Measurements from ENCODE around the gene FADS1. TPM values are rescaled to one million over a fixed set of nuclear protein-coding genes. Genes with fewer than 3 reads are reported as not detected.

The FADS1 gene
- total RNA-seq, 1 experiment from 2014 or later, result 55.0 TPM

DNA sequence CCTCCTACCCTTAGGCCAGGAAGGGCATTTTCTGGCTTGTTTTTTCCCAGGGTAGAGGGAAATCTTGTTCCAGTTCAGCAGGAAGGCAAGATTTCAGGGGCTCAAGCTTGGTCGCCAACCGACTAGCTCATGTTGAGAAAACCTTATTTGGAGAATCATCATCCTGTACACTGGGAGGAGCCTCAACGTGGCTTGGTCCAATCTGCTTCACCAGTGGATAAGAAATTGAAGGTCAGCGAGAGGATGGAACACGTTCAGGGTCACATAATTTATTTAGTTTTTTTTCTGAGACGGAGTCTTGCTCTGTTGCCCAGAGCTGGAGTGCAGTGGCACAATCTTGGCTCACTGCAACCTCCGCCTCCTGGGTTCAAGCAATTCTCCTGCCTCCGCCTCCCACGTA lies 31.8 kb upstream of the FADS1 start:
- no peak for DNase-seq (ENCODE audit: low read depth)
- in situ Hi-C loops (cut with HindIII; ENCODE audit: low pct_unique_long_range_greater_than_20kb, low sequenced_read_pairs), result no loop called here

DNA sequence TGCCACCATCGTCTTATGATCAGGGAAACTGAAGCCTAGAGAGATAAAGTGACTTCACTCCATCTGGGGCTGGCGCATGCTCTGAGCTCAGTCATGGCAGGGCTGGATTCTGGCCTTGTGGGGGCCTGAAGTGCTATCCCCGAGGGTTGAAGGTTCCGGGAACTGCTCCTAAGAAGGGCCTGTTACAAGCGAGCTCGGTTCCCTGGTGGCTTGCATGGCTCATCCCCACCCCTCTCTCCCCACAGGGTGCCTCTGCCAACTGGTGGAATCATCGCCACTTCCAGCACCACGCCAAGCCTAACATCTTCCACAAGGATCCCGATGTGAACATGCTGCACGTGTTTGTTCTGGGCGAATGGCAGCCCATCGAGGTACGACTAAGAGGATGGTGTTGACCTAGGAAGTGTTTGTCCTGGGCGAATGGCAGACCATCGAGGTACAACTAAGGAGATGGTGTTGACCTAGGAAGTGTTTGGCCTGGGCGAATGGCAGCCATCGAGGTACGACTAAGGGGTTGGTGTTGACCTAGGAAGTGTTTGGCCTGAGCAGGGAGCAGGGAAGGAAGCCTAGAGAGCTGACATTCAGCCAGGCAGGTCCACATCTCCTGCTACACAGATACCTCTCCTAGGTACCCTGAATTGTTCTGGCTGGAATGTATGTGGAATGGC lies 31.2 kb upstream of the FADS1 start:
- in situ Hi-C loops (cut with HindIII; ENCODE audit: low pct_unique_long_range_greater_than_20kb, low sequenced_read_pairs), result no loop called here
- DNase-seq (ENCODE audit: low read depth), result no peak

DNA sequence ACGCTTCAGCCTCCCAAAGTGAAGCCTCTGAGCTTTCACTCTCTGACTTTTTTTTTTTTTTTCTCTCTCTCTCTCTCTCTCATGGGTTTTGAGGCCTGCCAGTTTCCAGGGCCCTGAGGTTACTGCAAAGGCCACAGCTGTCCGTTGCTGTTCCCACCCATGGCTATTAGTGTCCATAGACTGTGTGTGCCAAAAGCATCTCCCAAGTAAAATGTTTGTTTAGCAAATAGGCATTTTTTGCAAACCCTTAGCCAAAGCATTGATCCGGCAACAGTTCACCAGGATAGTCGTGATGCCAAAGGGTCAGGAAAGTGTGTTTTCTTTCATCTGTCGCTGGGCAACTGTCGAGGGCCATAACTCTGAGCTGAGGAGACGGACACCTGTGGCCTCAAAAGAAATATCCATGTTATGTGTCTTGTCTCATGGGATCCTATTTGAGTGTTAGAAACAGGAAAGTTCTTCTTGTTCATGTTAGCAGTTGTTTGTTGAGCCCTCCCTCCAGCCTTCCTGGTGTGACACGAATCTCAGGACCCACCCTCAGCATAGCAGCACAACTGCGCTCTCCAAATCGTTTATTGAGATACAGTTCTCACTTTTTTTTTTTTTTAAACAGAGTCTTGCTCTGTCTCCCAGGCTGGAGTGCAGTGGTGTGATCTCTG lies 29.7 kb upstream of the FADS1 start:
- DNase-seq (ENCODE audit: low read depth), result no peak
- in situ Hi-C loops (cut with HindIII; ENCODE audit: low pct_unique_long_range_greater_than_20kb, low sequenced_read_pairs), result no loop called here

DNA sequence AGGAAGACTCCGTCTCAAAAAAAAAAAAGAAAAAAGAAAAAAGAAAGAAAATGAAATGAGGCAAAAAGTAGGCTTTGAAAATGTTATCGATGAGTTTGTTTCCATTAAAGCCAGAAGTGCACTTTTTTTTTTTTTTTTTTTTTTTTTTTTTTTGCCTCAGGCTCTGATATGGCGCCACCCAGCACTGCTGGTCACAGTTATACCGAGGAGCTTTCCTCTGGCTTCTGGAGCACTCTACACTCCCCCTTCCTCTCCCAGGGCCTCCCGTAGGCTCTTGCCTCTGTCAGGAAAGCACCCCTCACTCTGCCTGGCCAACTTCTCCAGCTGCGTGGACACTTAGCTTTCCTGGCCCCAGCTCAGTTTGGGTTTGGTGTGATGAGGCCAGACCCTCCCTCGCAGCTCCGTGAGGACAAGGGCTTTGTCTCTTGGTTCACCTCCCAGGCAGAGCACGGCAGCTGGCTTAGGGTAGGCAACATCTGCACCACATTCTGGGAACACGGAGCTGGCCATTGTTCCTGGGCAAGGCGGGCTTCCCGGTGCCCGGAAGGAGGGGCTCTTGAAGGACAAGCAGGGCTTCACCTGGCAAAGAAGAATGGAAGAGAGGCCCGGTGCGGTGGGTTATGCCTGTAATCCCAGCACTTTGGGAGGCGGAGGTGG lies 28.2 kb upstream of the FADS1 start:
- in situ Hi-C loops (cut with HindIII; ENCODE audit: low pct_unique_long_range_greater_than_20kb, low sequenced_read_pairs), result no loop called here
- DNase-seq (ENCODE audit: low read depth), result no peak

DNA sequence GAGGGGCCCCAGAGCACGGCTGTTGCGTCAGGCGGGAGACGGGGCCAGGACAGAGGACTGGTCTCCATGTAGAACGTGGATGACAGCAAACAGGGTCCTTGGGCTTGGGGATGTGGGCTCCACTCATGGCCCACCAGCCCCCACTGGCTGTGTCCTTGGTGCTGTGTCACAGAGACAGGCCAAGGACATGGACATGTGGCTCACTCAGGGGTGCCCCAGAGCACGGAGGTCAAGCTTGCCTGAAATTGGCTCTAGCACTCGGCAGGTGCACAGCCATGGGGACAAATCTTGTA lies 25.7 kb upstream of the FADS1 start:
- in situ Hi-C loops (cut with HindIII; ENCODE audit: low pct_unique_long_range_greater_than_20kb, low sequenced_read_pairs), result no loop called here
- no peak for DNase-seq (ENCODE audit: low read depth)

DNA sequence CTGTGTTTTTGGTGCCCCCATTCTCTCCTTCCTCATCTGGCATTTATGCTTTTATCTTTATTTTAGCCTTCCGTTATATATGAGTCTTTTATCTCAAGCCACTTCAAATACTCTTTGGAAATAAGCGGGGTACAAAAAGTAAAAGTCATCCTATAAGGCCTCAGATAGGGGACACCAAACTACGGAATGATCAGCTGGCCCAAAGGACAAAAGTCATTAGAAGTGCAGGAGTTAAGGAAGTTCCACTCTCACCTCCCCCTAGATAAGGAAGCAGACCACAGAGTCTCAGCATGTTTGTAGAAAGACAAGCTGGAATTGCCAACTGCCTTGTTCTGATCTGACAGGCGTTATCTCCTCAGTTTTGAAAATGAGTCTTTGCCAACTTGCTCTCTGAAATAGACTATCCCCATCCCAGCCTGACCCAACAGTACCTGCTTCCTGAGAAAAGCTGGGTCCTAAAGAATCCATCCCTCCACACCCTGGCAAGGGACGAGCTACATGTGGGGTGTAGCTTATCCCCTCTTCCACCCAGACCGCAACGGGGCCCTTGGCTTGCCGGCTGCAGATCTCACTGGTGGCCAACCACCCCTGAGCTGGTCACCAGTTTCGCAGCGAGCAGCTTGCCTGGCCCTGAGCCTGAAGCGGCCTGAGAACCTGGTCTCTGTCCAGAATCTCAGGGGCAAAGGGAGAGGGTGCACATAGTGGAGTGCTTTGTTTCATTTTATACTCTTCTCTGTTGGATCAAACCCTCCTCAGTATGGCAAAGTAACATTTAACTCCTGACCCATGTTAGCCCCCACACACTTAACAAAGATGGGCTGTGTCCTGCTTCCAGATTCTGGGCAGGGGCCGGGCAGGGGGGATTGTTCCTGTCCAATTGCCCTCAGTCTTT lies 25.1 kb upstream of the FADS1 start:
- in situ Hi-C loops (cut with HindIII; ENCODE audit: low pct_unique_long_range_greater_than_20kb, low sequenced_read_pairs), result no loop called here
- DNase-seq (ENCODE audit: low read depth), result no peak

DNA sequence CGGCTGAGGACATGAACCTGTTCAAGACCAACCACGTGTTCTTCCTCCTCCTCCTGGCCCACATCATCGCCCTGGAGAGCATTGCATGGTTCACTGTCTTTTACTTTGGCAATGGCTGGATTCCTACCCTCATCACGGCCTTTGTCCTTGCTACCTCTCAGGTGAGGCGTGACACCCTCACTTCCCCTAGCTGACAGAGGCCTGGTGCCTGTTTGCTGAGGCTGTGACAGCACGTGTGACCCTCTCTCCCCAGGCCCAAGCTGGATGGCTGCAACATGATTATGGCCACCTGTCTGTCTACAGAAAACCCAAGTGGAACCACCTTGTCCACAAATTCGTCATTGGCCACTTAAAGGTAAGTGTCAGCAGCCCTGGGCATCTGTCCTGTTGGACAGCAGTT lies 23.6 kb upstream of the FADS1 start:
- in situ Hi-C loops (cut with HindIII; ENCODE audit: low pct_unique_long_range_greater_than_20kb, low sequenced_read_pairs), result no loop called here
- no peak for DNase-seq (ENCODE audit: low read depth)

DNA sequence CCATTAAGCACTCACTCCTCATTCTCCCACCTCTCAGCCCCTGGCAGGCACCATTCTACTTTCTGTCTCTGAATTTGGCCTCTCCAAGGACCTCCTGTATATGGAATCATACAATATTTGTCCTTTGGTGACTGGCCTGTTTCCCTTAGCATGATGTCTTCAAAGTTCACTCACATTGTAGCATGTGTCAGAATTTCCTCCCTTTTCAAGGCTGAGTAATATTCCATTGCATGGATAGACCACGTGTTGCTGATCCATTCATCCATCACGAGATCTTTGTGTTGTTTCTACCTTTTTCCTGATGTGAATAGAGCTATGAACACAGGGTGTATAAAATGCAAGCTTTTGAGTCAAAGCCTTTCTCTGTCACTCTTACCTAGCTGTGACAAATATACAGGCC lies 22.9 kb upstream of the FADS1 start:
- DNase-seq (ENCODE audit: low read depth), result no peak
- in situ Hi-C loops (cut with HindIII; ENCODE audit: low pct_unique_long_range_greater_than_20kb, low sequenced_read_pairs), result no loop called here

DNA sequence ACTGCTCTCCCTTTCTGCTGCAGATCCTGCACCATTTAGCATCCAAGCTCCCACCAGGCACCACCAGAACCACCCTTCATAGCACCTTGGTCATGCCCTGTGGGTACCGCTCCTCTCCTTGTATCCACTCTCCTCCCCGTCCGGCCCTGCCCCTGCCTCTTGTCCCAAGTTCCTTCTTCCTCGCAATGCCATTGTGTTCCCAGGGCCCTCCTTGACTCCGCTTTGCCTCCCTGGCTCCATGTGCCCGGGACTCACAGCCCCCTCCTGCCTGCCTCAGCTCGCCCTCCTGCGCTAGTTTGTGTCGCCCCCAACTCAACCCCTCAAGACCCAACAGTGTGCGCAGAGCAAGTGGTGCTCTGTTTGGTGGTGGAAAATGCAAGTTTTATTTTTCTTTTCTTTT lies 22.1 kb upstream of the FADS1 start:
- no peak for DNase-seq (ENCODE audit: low read depth)
- in situ Hi-C loops (cut with HindIII; ENCODE audit: low pct_unique_long_range_greater_than_20kb, low sequenced_read_pairs), result no loop called here

DNA sequence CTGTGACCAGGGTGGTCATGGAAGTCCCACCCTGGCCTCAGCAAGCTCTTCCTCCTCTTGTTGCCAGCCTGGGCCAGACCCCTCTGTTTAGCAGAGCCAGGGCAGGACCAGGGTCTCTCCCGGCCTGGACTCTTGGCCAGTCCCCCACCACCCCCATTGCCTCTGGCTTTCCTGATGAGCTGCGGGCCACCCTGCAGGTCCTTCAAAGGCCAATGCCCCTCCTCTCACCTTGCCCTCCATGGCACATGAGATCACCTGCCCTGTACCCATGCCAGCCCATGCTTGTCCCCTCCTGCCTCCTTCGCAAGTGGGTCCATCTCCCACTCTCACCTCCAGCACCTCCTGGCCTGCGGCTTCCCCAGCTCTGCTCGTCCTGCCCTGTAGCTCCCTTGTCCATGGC lies 21.7 kb upstream of the FADS1 start:
- DNase-seq (ENCODE audit: low read depth), result no peak
- in situ Hi-C loops (cut with HindIII; ENCODE audit: low pct_unique_long_range_greater_than_20kb, low sequenced_read_pairs), result no loop called here

DNA sequence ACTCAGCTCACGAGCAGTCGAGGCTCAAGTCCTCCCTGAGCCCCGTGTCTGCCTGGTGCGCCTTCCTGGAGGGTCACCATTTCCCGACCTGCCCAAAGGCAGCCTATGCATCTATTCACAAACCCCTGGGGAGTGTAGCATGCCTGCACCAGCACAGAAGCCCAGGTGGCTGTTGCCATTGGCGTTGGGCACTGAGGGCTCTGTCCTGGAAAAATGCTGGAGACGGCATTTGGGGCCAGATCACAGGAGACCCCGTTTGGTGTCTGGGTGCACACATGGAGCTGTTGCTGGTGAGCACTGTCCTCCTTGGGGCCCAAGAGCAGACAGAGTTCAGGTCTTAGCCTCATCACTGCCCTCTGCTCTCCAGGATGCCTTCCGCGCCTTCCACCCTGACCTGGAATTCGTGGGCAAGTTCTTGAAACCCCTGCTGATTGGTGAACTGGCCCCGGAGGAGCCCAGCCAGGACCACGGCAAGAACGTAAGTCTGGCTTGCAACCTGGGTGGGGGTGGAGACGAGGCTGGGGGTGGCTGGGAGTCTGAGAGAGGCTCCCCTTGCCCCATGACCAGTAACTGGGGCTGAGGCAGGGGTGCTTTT lies 20.7 kb upstream of the FADS1 start:
- in situ Hi-C loops (cut with HindIII; ENCODE audit: low pct_unique_long_range_greater_than_20kb, low sequenced_read_pairs), result no loop called here
- DNase-seq (ENCODE audit: low read depth), result no peak

DNA sequence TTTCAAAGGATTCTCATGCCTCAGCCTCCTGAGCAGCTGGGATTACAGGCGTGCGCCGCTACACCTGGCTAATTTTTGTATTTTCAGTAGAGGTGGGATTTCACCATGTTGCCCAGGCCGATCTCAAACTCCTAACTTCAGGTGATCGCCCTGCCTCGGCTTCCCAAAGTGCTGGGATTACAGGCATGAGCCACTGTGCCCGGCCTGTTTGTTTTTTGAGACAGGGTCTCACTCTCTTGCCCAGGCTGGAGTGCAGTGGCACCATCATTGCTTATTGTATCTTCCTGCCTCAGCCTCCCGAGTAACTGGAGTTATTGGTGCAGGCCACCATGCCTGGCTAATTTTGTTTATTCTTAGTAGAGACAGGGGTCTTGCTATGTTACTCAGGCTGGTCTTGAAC lies 19.4 kb upstream of the FADS1 start:
- DNase-seq (ENCODE audit: low read depth), result no peak
- in situ Hi-C loops (cut with HindIII; ENCODE audit: low pct_unique_long_range_greater_than_20kb, low sequenced_read_pairs), result no loop called here

DNA sequence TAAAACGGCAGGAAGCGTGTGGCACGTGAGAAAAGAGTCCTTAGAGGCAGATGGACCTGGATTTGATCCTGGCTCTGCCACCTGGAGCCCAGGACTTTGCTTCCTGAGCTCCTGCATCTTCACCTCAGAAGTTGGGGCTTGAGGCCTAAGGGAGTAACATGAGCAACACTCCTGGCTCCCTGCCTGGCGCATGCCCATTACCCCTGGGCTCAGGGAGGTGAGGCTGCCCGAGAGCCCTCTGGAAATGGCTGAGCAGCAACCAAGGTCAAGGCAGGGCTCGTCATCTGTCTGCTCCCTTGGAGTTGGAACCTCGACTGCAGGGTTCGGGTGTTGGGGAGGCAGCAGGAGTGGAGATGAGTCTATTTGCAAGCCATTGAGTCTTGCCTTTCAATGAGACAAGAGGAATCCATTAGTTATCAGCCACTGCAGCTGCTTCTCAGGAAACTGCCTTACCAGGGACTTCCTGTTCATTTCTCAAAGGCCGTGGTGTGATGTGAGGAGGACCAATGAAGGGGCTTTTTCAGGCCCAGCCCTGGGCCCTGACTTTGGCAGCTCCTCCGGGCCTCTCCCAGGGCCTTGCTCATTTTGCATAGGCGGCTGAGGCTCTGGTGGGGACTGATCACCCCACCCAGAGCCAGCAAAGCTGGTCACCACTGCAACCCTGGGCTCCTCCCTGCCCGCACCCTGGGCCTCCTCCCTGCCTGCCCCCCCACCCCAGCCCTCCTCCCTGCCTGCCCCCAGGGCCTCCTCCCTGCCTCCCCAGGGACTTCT lies 17.7 kb upstream of the FADS1 start:
- no peak for DNase-seq (ENCODE audit: low read depth)
- in situ Hi-C loops (cut with HindIII; ENCODE audit: low pct_unique_long_range_greater_than_20kb, low sequenced_read_pairs), result no loop called here

DNA sequence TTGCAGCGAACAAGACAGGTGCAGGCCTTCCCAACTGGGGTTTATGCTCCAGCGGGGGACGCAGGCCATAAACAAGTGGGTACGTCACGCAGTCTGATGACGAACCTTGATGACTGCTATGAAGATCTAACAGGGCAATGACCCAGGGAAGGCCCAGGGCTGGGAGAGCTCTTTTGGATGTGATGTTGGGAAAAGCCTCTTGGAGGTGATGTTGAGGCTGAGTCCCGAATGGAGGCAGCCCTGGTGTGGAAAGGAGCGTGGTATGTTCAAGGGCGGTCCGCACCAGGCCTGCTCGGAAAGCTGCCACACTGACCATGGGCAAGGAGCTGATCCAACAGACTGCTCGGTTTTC lies 17.1 kb upstream of the FADS1 start:
- in situ Hi-C loops (cut with HindIII; ENCODE audit: low pct_unique_long_range_greater_than_20kb, low sequenced_read_pairs), result no loop called here
- no peak for DNase-seq (ENCODE audit: low read depth)

DNA sequence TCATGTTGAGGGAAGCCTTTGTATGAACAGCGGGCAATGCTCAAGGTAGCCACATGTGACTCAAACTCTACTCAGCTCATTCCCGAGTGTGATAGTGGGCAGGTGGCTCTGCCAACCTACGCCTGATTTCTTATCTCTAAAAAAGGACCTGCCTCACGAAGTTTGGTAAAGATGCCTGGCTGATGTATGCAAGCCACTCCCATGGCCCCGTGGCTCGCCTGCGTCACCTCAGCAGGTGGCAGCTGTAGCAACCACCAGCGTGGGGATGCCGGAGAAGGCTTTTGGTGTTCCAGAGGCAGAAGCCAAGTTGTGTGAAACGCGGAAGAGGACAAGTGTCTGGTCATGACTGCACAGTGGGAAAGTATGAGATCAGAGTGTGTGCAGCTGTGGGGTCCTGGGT lies 16.7 kb upstream of the FADS1 start:
- in situ Hi-C loops (cut with HindIII; ENCODE audit: low pct_unique_long_range_greater_than_20kb, low sequenced_read_pairs), result no loop called here
- DNase-seq (ENCODE audit: low read depth), result no peak

DNA sequence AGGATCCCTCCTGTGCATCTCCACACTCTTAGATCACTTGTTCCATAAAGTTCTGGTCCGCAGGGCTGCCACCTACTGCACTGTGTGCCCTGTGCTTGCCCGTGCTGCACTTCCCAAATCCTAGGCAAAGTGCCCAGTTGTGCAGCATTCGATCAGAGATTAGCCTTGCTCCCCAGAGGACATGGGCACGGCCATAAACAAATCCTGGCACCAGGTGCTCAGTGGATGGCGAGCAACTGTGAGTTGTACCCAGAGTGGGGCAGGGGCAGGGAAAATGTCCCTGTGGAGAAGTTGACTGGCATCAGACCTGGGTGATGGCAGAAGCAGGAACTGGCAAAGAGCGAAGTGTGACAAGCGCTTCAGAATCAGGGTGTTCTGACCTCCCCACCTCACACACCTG lies 16.0 kb upstream of the FADS1 start:
- in situ Hi-C loops (cut with HindIII; ENCODE audit: low pct_unique_long_range_greater_than_20kb, low sequenced_read_pairs), result no loop called here
- no peak for DNase-seq (ENCODE audit: low read depth)

DNA sequence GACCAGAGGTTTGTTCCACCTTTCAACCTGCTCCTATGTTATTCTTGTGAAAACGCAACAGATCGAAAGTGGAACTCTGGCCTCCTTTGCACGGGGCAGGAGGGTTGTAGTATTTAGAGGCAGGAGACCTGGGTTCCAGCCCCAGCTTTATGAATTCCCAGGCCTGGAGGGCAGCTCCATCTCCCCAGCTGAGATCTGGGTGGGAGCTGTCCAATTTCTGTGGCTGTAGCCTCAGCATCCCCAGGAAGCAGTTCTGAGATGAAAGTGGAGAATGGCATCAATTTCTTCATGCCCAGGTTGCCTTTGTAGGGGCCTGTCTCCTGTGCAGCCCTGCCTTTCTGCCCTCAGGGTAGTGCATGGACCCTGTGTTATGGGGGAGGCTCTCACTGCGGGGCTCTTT lies 15.4 kb upstream of the FADS1 start:
- no peak for DNase-seq (ENCODE audit: low read depth)
- in situ Hi-C loops (cut with HindIII; ENCODE audit: low pct_unique_long_range_greater_than_20kb, low sequenced_read_pairs), result no loop called here
